ENCODE data around the gene IL1RN. TPM values are rescaled to one million over a fixed set of nuclear protein-coding genes. Genes with fewer than 3 reads are reported as not detected.

Gene IL1RN
- total and polyA plus RNA-seq, 2 of the 13 experiments (the other 11 are each of a cell fraction or from before 2014, with no cell fraction given), result 21.2 to 101 TPM

GRCh38 chr2:113088213-113088992, 39.0 kb upstream of the IL1RN start (continued):
- TF ChIP-seq TIGD3 (CRISPR knock-in tag; IDR thresholded peaks at IDR 0.05; ENCODE audit: borderline replicate concordance) (no peak), THAP9 (CRISPR knock-in tag; IDR thresholded peaks at IDR 0.05; ENCODE audit: borderline replicate concordance) (no peak), GLI4 (CRISPR knock-in tag; IDR thresholded peaks at IDR 0.05; ENCODE audit: borderline replicate concordance) (no peak), ZNF337 (CRISPR knock-in tag; IDR thresholded peaks at IDR 0.05; ENCODE audit: borderline replicate concordance, low read depth) (no peak), FOXK1 (CRISPR knock-in tag; IDR thresholded peaks at IDR 0.05; ENCODE audit: borderline replicate concordance, low read depth) (no peak), ZNF124 (CRISPR knock-in tag; IDR thresholded peaks at IDR 0.05) (no peak), RAD51 (IDR thresholded peaks at IDR 0.05; ENCODE audit: borderline replicate concordance) (no peak), THRA (CRISPR knock-in tag; IDR thresholded peaks at IDR 0.05; ENCODE audit: borderline replicate concordance) (0 out of 2 replicates have a peak, but pooled peaks have one; percentile 12), MTERF4 (CRISPR knock-in tag; IDR thresholded peaks at IDR 0.05) (no peak), ZNF773 (CRISPR knock-in tag; IDR thresholded peaks at IDR 0.05; ENCODE audit: borderline replicate concordance) (no peak), SYNCRIP (IDR thresholded peaks at IDR 0.05; ENCODE audit: insufficient read depth, low read depth, low read length) (no peak), RFX3 (CRISPR knock-in tag; IDR thresholded peaks at IDR 0.05) (no peak), MLLT10 (CRISPR knock-in tag; IDR thresholded peaks at IDR 0.05) (no peak), ZNF883 (CRISPR knock-in tag; IDR thresholded peaks at IDR 0.05; ENCODE audit: not compliant biosample characterization) (no peak), TFAP4 (IDR thresholded peaks at IDR 0.05; ENCODE audit: borderline replicate concordance, low read depth) (peak; percentile 53; the same call in 1 of the 2 replicates), MBNL3 (CRISPR knock-in tag; conservative IDR thresholded peaks at IDR 0.05) (no peak), DRAP1 (CRISPR knock-in tag; IDR thresholded peaks at IDR 0.05) (peak; percentile 63; the same call in 1 of the 2 replicates), AGO1 (IDR thresholded peaks at IDR 0.05; ENCODE audit: low read depth, low read length, poor library complexity, severe bottlenecking) (no peak), ZMYM3 (CRISPR knock-in tag; IDR thresholded peaks at IDR 0.05) (peak; percentile 86)
